Activated CD4-positive, alpha-beta memory T cell treated with anti-CD3 and anti-CD28 coated beads for 36 hours (primary cell): ENCODE data around the gene C4orf54. TPM values are rescaled to one million over a fixed set of nuclear protein-coding genes. Genes with fewer than 3 reads are reported as not detected.

Experiments used
- CTCF ChIA-PET: fragments of 350-600 bp; sonication (Branson Sonifier 250); formaldehyde crosslinking; loops from one replicate; lab custom pipeline; 2021; ENCODE audit warnings: antibody characterized with exemption, inconsistent platforms; lab: Charles Lee
- POLR2A ChIA-PET: fragments of 350-600 bp; sonication (Branson Sonifier 250); formaldehyde crosslinking; loops from one replicate; lab custom pipeline; 2021; ENCODE audit warnings: antibody characterized with exemption; lab: Charles Lee
- DNase-seq: peaks from one replicate; pipeline ENCODE4 v3.0.0-alpha.2; 2020
- H3K27ac Mint-ChIP-seq: one replicate; pipeline ENCODE4 v1.8.0; 2021; ENCODE audit warnings: mixed read lengths
- H3K27me3 Mint-ChIP-seq: one replicate; pipeline ENCODE4 v1.8.0; 2021; ENCODE audit warnings: mixed read lengths
- H3K36me3 Mint-ChIP-seq: one replicate; pipeline ENCODE4 v1.8.0; 2021; ENCODE audit warnings: mixed read lengths
- H3K4me1 Mint-ChIP-seq: one replicate; pipeline ENCODE4 v1.8.0; 2021; ENCODE audit warnings: low read depth, mixed read lengths
- H3K4me3 Mint-ChIP-seq: one replicate; pipeline ENCODE4 v1.8.0; 2021; ENCODE audit warnings: mild to moderate bottlenecking, mixed read lengths
- H3K9me3 Mint-ChIP-seq: one replicate; pipeline ENCODE4 v1.8.0; 2021; ENCODE audit warnings: mixed read lengths
- intact Hi-C: fragments of 100-400 bp; cut with micrococcal nuclease; formaldehyde crosslinking; loops from one replicate; pipeline ENCODE4 v1.15.1; 2023
- total RNA-seq, 2 experiments: library from RNA; stranded (reverse); gene quantifications; one replicate each; pipeline ENCODE4 v1.2.3, GENCODE V29; 2021

Gene C4orf54
- total RNA-seq, 2 experiments from 2014 or later = not detected

GRCh38 chr4:99669084-99669483 lies 11.5 kb upstream of the C4orf54 start:
- Mint-ChIP-seq H3K4me3 (no peak overlapping the region), H3K4me1 (no peaks in the 10 kb centered on the region), H3K27me3 (peaks cover 8% of the 10 kb centered on the region), H3K9me3 (peaks cover 22% of the 10 kb centered on the region), H3K36me3 (peaks cover 6% of the 10 kb centered on the region), H3K27ac (no peak overlapping the region)
- no peak for DNase-seq
- ChIA-PET CTCF (no interaction called here), POLR2A (no interaction called here)
- intact Hi-C loops = no loop called here

GRCh38 chr4:99668472-99668871 lies 10.8 kb upstream of the C4orf54 start:
- H3K4me3 Mint-ChIP-seq = no peak overlapping the region
- ChIA-PET POLR2A (no interaction called here), CTCF (no interaction called here)
- peaks cover 4% of the 10 kb centered on the region for H3K36me3 Mint-ChIP-seq
- intact Hi-C loops = no loop called here
- H3K9me3 Mint-ChIP-seq = peaks cover 19% of the 10 kb centered on the region
- H3K4me1 Mint-ChIP-seq = no peaks in the 10 kb centered on the region
- H3K27me3 Mint-ChIP-seq = peaks cover 8% of the 10 kb centered on the region
- no peak overlapping the region for H3K27ac Mint-ChIP-seq
- no peak for DNase-seq

GRCh38 chr4:99665983-99666382 lies 8.4 kb upstream of the C4orf54 start:
- Mint-ChIP-seq H3K4me3 (no peak overlapping the region), H3K27ac (no peak overlapping the region), H3K4me1 (no peaks in the 10 kb centered on the region), H3K9me3 (no peaks in the 10 kb centered on the region), H3K36me3 (no peaks in the 10 kb centered on the region), H3K27me3 (peaks cover 10% of the 10 kb centered on the region)
- ChIA-PET POLR2A (no interaction called here), CTCF (no interaction called here)
- intact Hi-C loops = no loop called here
- DNase-seq = no peak

GRCh38 chr4:99664716-99665115 lies 7.1 kb upstream of the C4orf54 start:
- Mint-ChIP-seq H3K27me3 (peaks cover 10% of the 10 kb centered on the region), H3K4me3 (no peak overlapping the region), H3K4me1 (no peaks in the 10 kb centered on the region), H3K36me3 (no peaks in the 10 kb centered on the region), H3K27ac (no peak overlapping the region), H3K9me3 (no peaks in the 10 kb centered on the region)
- CTCF ChIA-PET = interaction anchor here (0.9 kb wide), 1 partner anchor 143 kb away, joined by 3 read pairs; no protein-coding TSS in a partner anchor
- intact Hi-C loops = no loop called here
- POLR2A ChIA-PET = no interaction called here
- DNase-seq = no peak

GRCh38 chr4:99661907-99662306 lies 4.3 kb upstream of the C4orf54 start:
- Mint-ChIP-seq H3K4me3 (no peak overlapping the region), H3K9me3 (no peaks in the 10 kb centered on the region), H3K36me3 (no peaks in the 10 kb centered on the region), H3K4me1 (no peaks in the 10 kb centered on the region), H3K27me3 (peaks cover 6% of the 10 kb centered on the region), H3K27ac (no peak overlapping the region)
- no peak for DNase-seq
- POLR2A ChIA-PET = no interaction called here
- CTCF ChIA-PET = interaction anchor here (0.6 kb wide), 1 partner anchor 38 kb away, joined by 3 read pairs; no protein-coding TSS in a partner anchor
- intact Hi-C loops = no loop called here

GRCh38 chr4:99658666-99659065 lies 1.0 kb upstream of the C4orf54 start:
- Mint-ChIP-seq H3K4me3 (no peak overlapping the region), H3K27ac (no peak overlapping the region), H3K27me3 (peaks cover 4% of the 10 kb centered on the region), H3K9me3 (no peaks in the 10 kb centered on the region), H3K4me1 (no peaks in the 10 kb centered on the region), H3K36me3 (no peaks in the 10 kb centered on the region)
- no peak for DNase-seq
- CTCF ChIA-PET = no interaction called here
- intact Hi-C loops = no loop called here
- POLR2A ChIA-PET = no interaction called here

GRCh38 chr4:99655308-99656081 lies 2.1 kb downstream of the C4orf54 start:
- intact Hi-C loops = no loop called here
- no peaks in the 10 kb centered on the region for H3K4me1 Mint-ChIP-seq
- H3K4me3 Mint-ChIP-seq = no peak overlapping the region

GRCh38 chr4:99654361-99654761 lies 3.3 kb downstream of the C4orf54 start:
- no peaks in the 10 kb centered on the region for H3K36me3 Mint-ChIP-seq
- no peak overlapping the region for H3K27ac Mint-ChIP-seq
- H3K27me3 Mint-ChIP-seq = no peaks in the 10 kb centered on the region
- no peak for DNase-seq
- intact Hi-C loops = no loop called here
- no peaks in the 10 kb centered on the region for H3K9me3 Mint-ChIP-seq
- CTCF ChIA-PET = no interaction called here
- POLR2A ChIA-PET = no interaction called here
- H3K4me1 Mint-ChIP-seq = no peaks in the 10 kb centered on the region
- no peak overlapping the region for H3K4me3 Mint-ChIP-seq

More at GRCh38 chr4:99655308-99656081, 2.1 kb downstream of the C4orf54 start:
- no peak for DNase-seq
- Mint-ChIP-seq H3K27ac (no peak overlapping the region), H3K27me3 (no peaks in the 10 kb centered on the region), H3K36me3 (no peaks in the 10 kb centered on the region), H3K9me3 (no peaks in the 10 kb centered on the region)
- CTCF ChIA-PET = no interaction called here
- POLR2A ChIA-PET = no interaction called here

- CTCF ChIA-PET = no interaction called here
- no peak overlapping the region for H3K27ac Mint-ChIP-seq
- POLR2A ChIA-PET = no interaction called here
- H3K4me1 Mint-ChIP-seq = no peaks in the 10 kb centered on the region
- H3K36me3 Mint-ChIP-seq = no peaks in the 10 kb centered on the region
- intact Hi-C loops = no loop called here
- H3K27me3 Mint-ChIP-seq = no peaks in the 10 kb centered on the region
- DNase-seq = no peak
- no peak overlapping the region for H3K4me3 Mint-ChIP-seq
- H3K9me3 Mint-ChIP-seq = no peaks in the 10 kb centered on the region
Observed at GRCh38 chr4:99653916-99654315, 3.7 kb downstream of the C4orf54 start.

GRCh38 chr4:99652596-99653436 lies 4.8 kb downstream of the C4orf54 start:
- ChIA-PET POLR2A (no interaction called here), CTCF (no interaction called here)
- no peak overlapping the region for H3K4me3 Mint-ChIP-seq

GRCh38 chr4:99651811-99652485 lies 5.7 kb downstream of the C4orf54 start:
- Mint-ChIP-seq H3K27ac (no peak overlapping the region), H3K4me1 (no peaks in the 10 kb centered on the region), H3K27me3 (no peaks in the 10 kb centered on the region), H3K36me3 (no peaks in the 10 kb centered on the region), H3K4me3 (no peak overlapping the region), H3K9me3 (no peaks in the 10 kb centered on the region)
- no peak for DNase-seq
- CTCF ChIA-PET = no interaction called here
- intact Hi-C loops = no loop called here
- POLR2A ChIA-PET = no interaction called here

More at GRCh38 chr4:99652596-99653436, 4.8 kb downstream of the C4orf54 start:
- Mint-ChIP-seq H3K36me3 (no peaks in the 10 kb centered on the region), H3K9me3 (no peaks in the 10 kb centered on the region), H3K4me1 (no peaks in the 10 kb centered on the region), H3K27ac (no peak overlapping the region), H3K27me3 (no peaks in the 10 kb centered on the region)
- intact Hi-C loops = no loop called here
- DNase-seq = no peak
